SK-N-SH (cell line): ENCODE data around the gene CDY1.
"Not testable (repeated sequence)": the region's sequence is repeated elsewhere in the genome, so short reads cannot be mapped to it uniquely, and the experiment has no call there.

Experiments
- CHD2 ChIP-seq: fragments of 150-350 bp; IDR thresholded peaks from 2 replicates; pipeline ENCODE4 v1.6.1; 2018; ENCODE audit warnings: low read length; ENCODE audit not compliant: partially characterized antibody
- CTCF ChIP-seq: fragments of 200-600 bp; sonication (generic); IDR thresholded peaks from 2 replicates; pipeline ENCODE4 v1.6.1; 2017; ENCODE audit warnings: antibody characterized with exemption, mild to moderate bottlenecking, moderate library complexity
- EP300 ChIP-seq, 2 experiments: IDR thresholded peaks; 2 replicates each; pipeline versions ENCODE4 v1.4.0 to v1.6.1; 2012; ENCODE audit warnings: borderline replicate concordance in 1 of 2, low read depth in 1 of 2, low read length in 1 of 2
- FOXM1 ChIP-seq: IDR thresholded peaks from 2 replicates; pipeline ENCODE4 v1.4.0; 2012; ENCODE audit warnings: low read depth, mild to moderate bottlenecking
- GATA2 ChIP-seq: sonication (generic); formaldehyde crosslinking; IDR thresholded peaks from 2 replicates; pipeline ENCODE4 v1.5.0; 2020; ENCODE audit warnings: mild to moderate bottlenecking, missing genetic modification reagents
- MAX ChIP-seq: IDR thresholded peaks from 2 replicates; pipeline ENCODE4 v1.4.0; 2012; ENCODE audit warnings: low read depth
- POLR2AphosphoS5 ChIP-seq: IDR thresholded peaks from 2 replicates; pipeline ENCODE4 v1.6.1; 2012; ENCODE audit warnings: low read depth, low read length
- TAF1 ChIP-seq: IDR thresholded peaks from 2 replicates; pipeline ENCODE4 v1.6.1; 2012; ENCODE audit warnings: low read depth, mild to moderate bottlenecking, low read length, moderate library complexity, borderline replicate concordance
- USF2 ChIP-seq: fragments of 150-350 bp; IDR thresholded peaks from 2 replicates; pipeline ENCODE4 v1.6.1; 2017; ENCODE audit warnings: antibody characterized with exemption, low read length, low read depth, borderline replicate concordance

GRCh38 chrY:25630383-25631112 is 8.6 kb downstream of the CDY1 start:
- TF ChIP-seq CHD2; POLR2AphosphoS5; CTCF; EP300 (IDR thresholded peaks at IDR 0.05; ENCODE audit: borderline replicate concordance in 1 of 2, low read depth in 1 of 2, low read length in 1 of 2); TAF1; GATA2 (CRISPR knock-in tag); FOXM1; USF2; MAX: not testable (repeated sequence)
